HCT116 (cell line): ENCODE measurements around the gene PPP2R3C. TPM values are rescaled to one million over a fixed set of nuclear protein-coding genes. Genes with fewer than 3 reads are reported as not detected.

Experiments
- ATAC-seq: fragments of 200-7000 bp; cut with Tn5 transposase; 2 replicates; pipeline ENCODE4 v1.9.1; 2020; ENCODE audit warnings: mild to moderate bottlenecking, moderate library complexity
- BruUV-seq: library from RNA; stranded (reverse); fragments of 400-500 nt; replicated peaks from 2 replicates; lab custom pipeline; 2021; lab: Mats Ljungman, UMichigan
- CTCF ChIA-PET: fragments of 300-600 bp; sonication (Branson Sonifier 250); formaldehyde crosslinking; loops from one replicate; lab custom pipeline; 2021; ENCODE audit warnings: antibody characterized with exemption; lab: Charles Lee
- POLR2A ChIA-PET: fragments of 300-600, 350-600 bp; sonication (Branson Sonifier 250); formaldehyde crosslinking; loops from one replicate; lab custom pipeline; 2021; ENCODE audit warnings: antibody characterized with exemption; lab: Charles Lee
- RAD21 ChIA-PET, 2 experiments: fragments of 300-600 bp; sonication (Branson Sonifier 250); formaldehyde crosslinking; loops; one replicate each; lab custom pipeline; 2023; ENCODE audit warnings: low total read pairs in 2 of 2; ENCODE audit not compliant: uncharacterized antibody in 2 of 2, unreplicated experiment in 2 of 2, low non-redundant PET in 1 of 2; lab: Charles Lee
- DNase-seq: peaks from one replicate; pipeline ENCODE4 v3.0.0-alpha.2; 2010; ENCODE audit warnings: low read depth, low spot score
- H2AFZ ChIP-seq: fragments of 200-600 bp; shearing (Covaris generic), sonication (generic); 2 replicates; pipeline ENCODE4 v1.6.1; 2017; ENCODE audit warnings: low read depth, mixed run types, mixed read lengths, antibody characterized with exemption, low read length; ENCODE audit not compliant: poor library complexity, severe bottlenecking
- H3K27ac ChIP-seq: 2 replicates; pipeline ENCODE4 v1.5.1; 2012; ENCODE audit warnings: low read depth, low read length
- H3K27me3 ChIP-seq: fragments of 200-600 bp; sonication (generic); 2 replicates; pipeline ENCODE4 v1.6.1; 2016; ENCODE audit warnings: mixed run types, low read length, mixed read lengths; ENCODE audit not compliant: insufficient read depth
- H3K36me3 ChIP-seq, 2 experiments: fragments of 200-500 bp in 1 of 2; fragments of 200-600 bp in 1 of 2; sonication (Bioruptor generic) in 1 of 2; sonication (generic) in 1 of 2; 2 replicates each; pipeline versions ENCODE4 v1.5.1 to v1.6.1; 2014 to 2016; ENCODE audit warnings: low read length in 2 of 2, inconsistent platforms in 1 of 2, mixed read lengths in 1 of 2, mixed run types in 1 of 2; ENCODE audit not compliant: insufficient read depth in 2 of 2, control insufficient read depth in 1 of 2
- H3K4me1 ChIP-seq, 2 experiments: fragments of 200-600 bp in 1 of 2; sonication (generic) in 1 of 2; 2 replicates each; pipeline versions ENCODE4 v1.5.1 to v1.6.1; 2012 to 2017; ENCODE audit warnings: low read length in 2 of 2, inconsistent platforms in 1 of 2, mild to moderate bottlenecking in 1 of 2, mixed read lengths in 1 of 2, mixed run types in 1 of 2, moderate library complexity in 1 of 2; ENCODE audit not compliant: insufficient read depth in 2 of 2, control insufficient read depth in 1 of 2
- H3K4me2 ChIP-seq: fragments of 200-600 bp; sonication (generic); 2 replicates; pipeline ENCODE4 v1.6.1; 2017; ENCODE audit warnings: mixed run types, low read length, mixed read lengths
- H3K4me3 ChIP-seq, 2 experiments: fragments of 200-600 bp in 1 of 2; sonication (generic) in 1 of 2; replicated peaks in 1 of 2; 2 replicates each; pipeline ENCODE4 v1.5.1; 2011 to 2016; ENCODE audit warnings: low read length in 2 of 2, control low read depth in 1 of 2, low read depth in 1 of 2, mild to moderate bottlenecking in 1 of 2, mixed read lengths in 1 of 2, mixed run types in 1 of 2
- H3K79me2 ChIP-seq: fragments of 200-600 bp; sonication (generic); 2 replicates; pipeline ENCODE4 v1.6.1; 2017; ENCODE audit warnings: mild to moderate bottlenecking, mixed run types, low read length, moderate library complexity, mixed read lengths; ENCODE audit not compliant: insufficient read depth
- H3K9ac ChIP-seq: fragments of 200-600 bp; sonication (generic); 2 replicates; pipeline ENCODE4 v1.6.1; 2016; ENCODE audit warnings: low read length, mixed read lengths
- H3K9me2 ChIP-seq: fragments of 200-600 bp; sonication (generic), shearing (Covaris generic); 2 replicates; pipeline ENCODE4 v1.6.1; 2017; ENCODE audit warnings: mixed run types, mild to moderate bottlenecking, moderate library complexity; ENCODE audit not compliant: insufficient read depth
- H3K9me3 ChIP-seq, 2 experiments: fragments of 200-500 bp in 1 of 2; fragments of 200-600 bp in 1 of 2; sonication (Bioruptor generic) in 1 of 2; sonication (generic) in 1 of 2; 2 replicates each; pipeline ENCODE4 v1.6.1; 2014 to 2017; ENCODE audit warnings: low read length in 2 of 2, mixed read lengths in 2 of 2, inconsistent platforms in 1 of 2, low read depth in 1 of 2, mild to moderate bottlenecking in 1 of 2, mixed run types in 1 of 2, moderate library complexity in 1 of 2; ENCODE audit not compliant: control insufficient read depth in 1 of 2, insufficient read depth in 1 of 2
- H4K20me1 ChIP-seq: fragments of 200-600 bp; sonication (generic), shearing (Covaris generic); 2 replicates; pipeline ENCODE4 v1.6.1; 2017; ENCODE audit warnings: mixed run types, mild to moderate bottlenecking, moderate library complexity; ENCODE audit not compliant: insufficient read depth
- ATF3 ChIP-seq: IDR thresholded peaks from 2 replicates; pipeline ENCODE4 v1.6.1; 2012
- CEBPB ChIP-seq: IDR thresholded peaks from 2 replicates; pipeline ENCODE4 v1.6.1; 2012; ENCODE audit warnings: low read depth
- EZH2phosphoT487 ChIP-seq: fragments of 200-600 bp; IDR thresholded peaks from 2 replicates; pipeline ENCODE4 v1.6.1; 2018; ENCODE audit warnings: antibody characterized with exemption, borderline replicate concordance
- RAD21 ChIP-seq: IDR thresholded peaks from 2 replicates; pipeline ENCODE4 v1.6.1; 2012; ENCODE audit warnings: low read depth, mild to moderate bottlenecking
- SRF ChIP-seq: IDR thresholded peaks from 2 replicates; pipeline ENCODE4 v1.6.1; 2012; ENCODE audit warnings: low read depth
- TCF7L2 ChIP-seq: IDR thresholded peaks from 2 replicates; pipeline ENCODE4 v1.7.0; 2011; ENCODE audit warnings: borderline replicate concordance, inconsistent platforms; ENCODE audit not compliant: insufficient read depth, insufficient read length; ENCODE audit errors: extremely low read depth
- ZFX ChIP-seq: fragments of 450-650 bp; IDR thresholded peaks from 2 replicates; pipeline ENCODE4 v1.6.1; 2017
- intact Hi-C: fragments of 100-400 bp; cut with micrococcal nuclease; formaldehyde crosslinking; loops from 2 replicates; pipeline ENCODE4 v1.10.0; 2022
- total RNA-seq: library from RNA; stranded (reverse); gene quantifications from one replicate; pipeline ENCODE4 v1.2.1, GENCODE V29; 2021; ENCODE audit not compliant: unreplicated experiment
- TF ChIP-seq, protein P1 (sequence below): IDR thresholded peaks from 2 replicates; pipeline ENCODE4 v1.6.1; 2012
- TF ChIP-seq, protein P2 (sequence below), 3 experiments: fragments of 200-600 bp in 1 of 3; sonication (generic) in 1 of 3; IDR thresholded peaks in 2 of 3; conservative IDR thresholded peaks in 1 of 3; 2 replicates each; pipeline ENCODE4 v1.5.1; 2012 to 2017; ENCODE audit warnings: low read depth in 2 of 3, low read length in 2 of 3, antibody characterized with exemption in 1 of 3, borderline replicate concordance in 1 of 3, control low read depth in 1 of 3, mild to moderate bottlenecking in 1 of 3, mixed read lengths in 1 of 3, mixed run types in 1 of 3, moderate library complexity in 1 of 3; ENCODE audit not compliant: insufficient read depth in 1 of 3

The PPP2R3C gene
- total RNA-seq, 1 experiment from 2014 or later, result 14.1 TPM

DNA sequence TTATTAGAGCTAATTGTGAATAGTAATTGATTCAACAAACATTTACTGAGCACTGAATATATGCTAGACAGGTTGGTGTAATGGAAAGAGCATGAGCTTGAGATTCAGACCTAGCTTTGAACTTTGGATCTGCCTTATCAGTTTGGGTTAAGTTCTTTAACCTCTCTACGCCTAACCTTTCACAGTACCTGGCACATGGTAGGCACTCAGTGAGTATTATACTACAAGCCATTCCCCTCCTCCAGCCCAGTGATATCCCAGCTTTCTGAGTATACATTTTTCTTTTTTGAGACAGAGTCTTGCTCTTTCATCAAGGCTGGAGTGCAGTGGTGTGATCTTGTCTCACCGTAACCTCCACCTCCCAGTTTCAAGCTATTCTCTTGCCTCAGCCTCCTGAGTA is 43.7 kb downstream of the PPP2R3C start:
- Histone ChIP-seq H3K79me2 (no peaks in the 10 kb centered on the region), H4K20me1 (no peaks in the 10 kb centered on the region), H3K36me3 (0 out of 4 replicates have a peak, but pooled peaks cover 0 to under 1% of the 10 kb centered on the region in 2 experiments), H3K9ac (no peak overlapping the region), H3K4me3 (no peak overlapping the region), H3K4me2 (no peak overlapping the region), H3K27me3 (no peaks in the 10 kb centered on the region), H3K9me3 (no peaks in the 10 kb centered on the region), H2AFZ (no peak overlapping the region), H3K9me2 (no peaks in the 10 kb centered on the region), H3K4me1 (no peaks in the 10 kb centered on the region; a peak in 1 of 4 replicates), H3K27ac (no peak overlapping the region)
- ATAC-seq, result no peak
- POLR2A ChIA-PET, result interaction anchor here (0.9 kb wide), 1 partner anchor 13 kb away, joined by 3 read pairs; no protein-coding TSS in a partner anchor
- CTCF ChIA-PET, result no interaction called here
- no TSS peak for BruUV-seq
- TF ChIP-seq TCF7L2 (no peak), ZFX (no peak), RAD21 (no peak), ATF3 (no peak), EZH2phosphoT487 (no peak), CEBPB (no peak), SRF (no peak)
- TF ChIP-seq, protein P1, sequence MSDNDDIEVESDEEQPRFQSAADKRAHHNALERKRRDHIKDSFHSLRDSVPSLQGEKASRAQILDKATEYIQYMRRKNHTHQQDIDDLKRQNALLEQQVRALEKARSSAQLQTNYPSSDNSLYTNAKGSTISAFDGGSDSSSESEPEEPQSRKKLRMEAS, result no peak
- TF ChIP-seq, protein P2, sequence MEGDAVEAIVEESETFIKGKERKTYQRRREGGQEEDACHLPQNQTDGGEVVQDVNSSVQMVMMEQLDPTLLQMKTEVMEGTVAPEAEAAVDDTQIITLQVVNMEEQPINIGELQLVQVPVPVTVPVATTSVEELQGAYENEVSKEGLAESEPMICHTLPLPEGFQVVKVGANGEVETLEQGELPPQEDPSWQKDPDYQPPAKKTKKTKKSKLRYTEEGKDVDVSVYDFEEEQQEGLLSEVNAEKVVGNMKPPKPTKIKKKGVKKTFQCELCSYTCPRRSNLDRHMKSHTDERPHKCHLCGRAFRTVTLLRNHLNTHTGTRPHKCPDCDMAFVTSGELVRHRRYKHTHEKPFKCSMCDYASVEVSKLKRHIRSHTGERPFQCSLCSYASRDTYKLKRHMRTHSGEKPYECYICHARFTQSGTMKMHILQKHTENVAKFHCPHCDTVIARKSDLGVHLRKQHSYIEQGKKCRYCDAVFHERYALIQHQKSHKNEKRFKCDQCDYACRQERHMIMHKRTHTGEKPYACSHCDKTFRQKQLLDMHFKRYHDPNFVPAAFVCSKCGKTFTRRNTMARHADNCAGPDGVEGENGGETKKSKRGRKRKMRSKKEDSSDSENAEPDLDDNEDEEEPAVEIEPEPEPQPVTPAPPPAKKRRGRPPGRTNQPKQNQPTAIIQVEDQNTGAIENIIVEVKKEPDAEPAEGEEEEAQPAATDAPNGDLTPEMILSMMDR (IDR thresholded peaks at IDR 0.05 in 2 of 3, conservative IDR thresholded peaks at IDR 0.05 in 1 of 3; ENCODE audit: borderline replicate concordance in 1 of 3, insufficient read depth in 1 of 3, low read depth in 2 of 3, low read length in 2 of 3), result no peak
- DNase-seq, result no peak
- intact Hi-C loops, result no loop called here
- RAD21 ChIA-PET, result no interaction called here
